ENCODE measurements around the gene KCTD5. TPM values are rescaled to one million over a fixed set of nuclear protein-coding genes. Genes with fewer than 3 reads are reported as not detected.

KCTD5 gene
- total and polyA plus RNA-seq, 4 donors = 17.1 to 31.8 (median 24.7) TPM

- Histone ChIP-seq H3K4me3 (no peak overlapping the region), H3K27ac (ENCODE audit: low read depth in 1 of 2, low read length in 1 of 2) (no peak overlapping the region), H3K9me3 (ENCODE audit: control insufficient read depth in 4 of 4, insufficient read depth in 3 of 4, low read length in 3 of 4) (no peaks in the 10 kb centered on the region), H3K27me3 (ENCODE audit: control insufficient read depth in 3 of 3, insufficient read depth in 3 of 3, low read length in 2 of 3) (no peaks in the 10 kb centered on the region), H3K4me1 (ENCODE audit: control insufficient read depth in 5 of 5, insufficient read depth in 5 of 5, low read length in 5 of 5) (no peaks in the 10 kb centered on the region), H3K36me3 (ENCODE audit: control insufficient read depth in 4 of 4, insufficient read depth in 4 of 4, low read length in 4 of 4) (no peaks in the 10 kb centered on the region), H3K9ac (ENCODE audit: insufficient read depth in 1 of 2, low read length in 2 of 2) (no peak overlapping the region)
- no peak for TF ChIP-seq CTCF (IDR thresholded peaks at IDR 0.05; ENCODE audit: control extremely low read depth, extremely low read depth)
- ATAC-seq (ENCODE audit: insufficient read depth, low FRiP score) = no peak
- 61 to 63% methylated on average over 10 of the region's 10 CpGs for WGBS, 2 donors
- no peak for DNase-seq
These were observed 52.7 kb downstream of the KCTD5 start for GRCh38 chr16:2734844-2735515.

- WGBS, 2 donors = 92 to 96% methylated on average over 11 of the region's 11 CpGs
- H3K4me3 ChIP-seq = no peak overlapping the region
- no peak for TF ChIP-seq CTCF (IDR thresholded peaks at IDR 0.05; ENCODE audit: control extremely low read depth, extremely low read depth)
- H3K4me1 ChIP-seq (ENCODE audit: control insufficient read depth in 5 of 5, insufficient read depth in 5 of 5, low read length in 5 of 5) = no peaks in the 10 kb centered on the region
- H3K27ac ChIP-seq (ENCODE audit: low read depth in 1 of 2, low read length in 1 of 2) = no peak overlapping the region
- no peak overlapping the region for H3K9ac ChIP-seq (ENCODE audit: insufficient read depth in 1 of 2, low read length in 2 of 2)
- no peaks in the 10 kb centered on the region for H3K36me3 ChIP-seq (ENCODE audit: control insufficient read depth in 4 of 4, insufficient read depth in 4 of 4, low read length in 4 of 4)
- ATAC-seq (ENCODE audit: insufficient read depth, low FRiP score) (no peak), DNase-seq (no peak)
- H3K9me3 ChIP-seq (ENCODE audit: control insufficient read depth in 4 of 4, insufficient read depth in 3 of 4, low read length in 3 of 4) = no peaks in the 10 kb centered on the region
- no peaks in the 10 kb centered on the region for H3K27me3 ChIP-seq (ENCODE audit: control insufficient read depth in 3 of 3, insufficient read depth in 3 of 3, low read length in 2 of 3)
These were observed 54.3 kb downstream of the KCTD5 start for GRCh38 chr16:2736476-2737237.

GRCh38 chr16:2737238-2737605 lies 54.9 kb downstream of the KCTD5 start:
- WGBS, 2 donors = 86 to 88% methylated on average over 5 of the region's 5 CpGs
- no peaks in the 10 kb centered on the region for H3K9me3 ChIP-seq (ENCODE audit: control insufficient read depth in 4 of 4, insufficient read depth in 3 of 4, low read length in 3 of 4)
- ATAC-seq (ENCODE audit: insufficient read depth, low FRiP score) (no peak), DNase-seq (no peak)
- no peak overlapping the region for H3K9ac ChIP-seq (ENCODE audit: insufficient read depth in 1 of 2, low read length in 2 of 2)
- H3K4me1 ChIP-seq (ENCODE audit: control insufficient read depth in 5 of 5, insufficient read depth in 5 of 5, low read length in 5 of 5) = no peaks in the 10 kb centered on the region
- no peak overlapping the region for H3K4me3 ChIP-seq
- no peak for TF ChIP-seq CTCF (IDR thresholded peaks at IDR 0.05; ENCODE audit: control extremely low read depth, extremely low read depth)
- H3K27ac ChIP-seq (ENCODE audit: low read depth in 1 of 2, low read length in 1 of 2) = no peak overlapping the region
- no peaks in the 10 kb centered on the region for H3K27me3 ChIP-seq (ENCODE audit: control insufficient read depth in 3 of 3, insufficient read depth in 3 of 3, low read length in 2 of 3)
- no peaks in the 10 kb centered on the region for H3K36me3 ChIP-seq (ENCODE audit: control insufficient read depth in 4 of 4, insufficient read depth in 4 of 4, low read length in 4 of 4)

Data from lung (tissue), 12 donors.